GM12873 (cell line): ENCODE data around the gene SOD1.

Experiments used
- CTCF ChIP-seq: IDR thresholded peaks from 2 replicates; pipeline ENCODE4 v1.5.1; 2012; ENCODE audit warnings: low read depth, mild to moderate bottlenecking, moderate library complexity, low read length, control low read depth; ENCODE audit not compliant: insufficient read depth; ENCODE audit errors: missing control alignments

Gene SOD1

GRCh38 chr21:31682620-31683019 lies 23.1 kb downstream of the SOD1 start:
- TF ChIP-seq CTCF: no peak

- TF ChIP-seq CTCF: no peak
These were observed 23.5 kb downstream of the SOD1 start for GRCh38 chr21:31683029-31683428.

- TF ChIP-seq CTCF: no peak
These were observed 25.4 kb downstream of the SOD1 start for GRCh38 chr21:31684918-31685317.

GRCh38 chr21:31686272-31686915 lies 26.9 kb downstream of the SOD1 start:
- no peak for TF ChIP-seq CTCF

GRCh38 chr21:31687108-31687507 lies 27.6 kb downstream of the SOD1 start:
- TF ChIP-seq CTCF: no peak

GRCh38 chr21:31688603-31689368 lies 29.3 kb downstream of the SOD1 start:
- TF ChIP-seq CTCF: no peak

GRCh38 chr21:31693222-31693621 lies 33.7 kb downstream of the SOD1 start:
- no peak for TF ChIP-seq CTCF
